ENCODE results near the gene COX7A2L.

DNA sequence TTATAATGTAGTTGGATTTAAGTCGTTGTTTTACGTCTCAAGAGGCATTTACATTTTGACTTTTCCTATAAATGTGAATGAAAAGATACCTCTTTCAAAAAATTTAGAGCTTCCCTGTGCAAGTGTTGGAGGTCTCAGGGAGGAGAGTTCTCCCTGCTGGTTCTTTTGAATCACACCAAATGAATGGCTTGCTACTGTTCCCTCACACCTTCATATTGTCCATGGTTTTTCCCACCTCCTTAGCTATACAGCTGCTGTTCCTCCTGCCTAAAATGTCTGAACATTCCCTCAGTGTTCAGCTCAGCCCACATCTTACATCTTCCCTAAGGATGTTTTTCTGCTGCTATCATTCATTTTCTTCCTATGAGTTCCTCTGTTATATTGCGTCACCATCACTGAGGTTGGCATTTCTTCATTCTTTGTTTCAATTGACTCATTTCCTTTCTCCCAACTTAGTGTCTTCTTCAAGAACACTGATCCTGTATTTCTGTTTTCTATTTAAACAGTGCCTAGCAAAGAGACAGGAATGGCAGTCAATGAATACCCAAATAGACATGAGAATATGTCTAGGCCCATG is 46.0 kb downstream of the COX7A2L start:
- TF ChIP-seq, protein P1, sequence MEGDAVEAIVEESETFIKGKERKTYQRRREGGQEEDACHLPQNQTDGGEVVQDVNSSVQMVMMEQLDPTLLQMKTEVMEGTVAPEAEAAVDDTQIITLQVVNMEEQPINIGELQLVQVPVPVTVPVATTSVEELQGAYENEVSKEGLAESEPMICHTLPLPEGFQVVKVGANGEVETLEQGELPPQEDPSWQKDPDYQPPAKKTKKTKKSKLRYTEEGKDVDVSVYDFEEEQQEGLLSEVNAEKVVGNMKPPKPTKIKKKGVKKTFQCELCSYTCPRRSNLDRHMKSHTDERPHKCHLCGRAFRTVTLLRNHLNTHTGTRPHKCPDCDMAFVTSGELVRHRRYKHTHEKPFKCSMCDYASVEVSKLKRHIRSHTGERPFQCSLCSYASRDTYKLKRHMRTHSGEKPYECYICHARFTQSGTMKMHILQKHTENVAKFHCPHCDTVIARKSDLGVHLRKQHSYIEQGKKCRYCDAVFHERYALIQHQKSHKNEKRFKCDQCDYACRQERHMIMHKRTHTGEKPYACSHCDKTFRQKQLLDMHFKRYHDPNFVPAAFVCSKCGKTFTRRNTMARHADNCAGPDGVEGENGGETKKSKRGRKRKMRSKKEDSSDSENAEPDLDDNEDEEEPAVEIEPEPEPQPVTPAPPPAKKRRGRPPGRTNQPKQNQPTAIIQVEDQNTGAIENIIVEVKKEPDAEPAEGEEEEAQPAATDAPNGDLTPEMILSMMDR (conservative IDR thresholded peaks at IDR 0.05) = no peak
- TF ChIP-seq EZH2 (IDR thresholded peaks at IDR 0.05; ENCODE audit: low read depth) = no peak
